ENCODE measurements around the gene FLNB.

The FLNB gene

GRCh38 chr3:58117561-58118181 is 109.4 kb downstream of the FLNB start:
- no peak for TF ChIP-seq CTCF (IDR thresholded peaks at IDR 0.05)
- Histone ChIP-seq H3K4me1 (ENCODE audit: control insufficient read depth in 1 of 2, insufficient read depth in 1 of 2, low read depth in 1 of 2, low read length in 1 of 2) (peaks cover 6 to 10% of the 10 kb centered on the region in 2 experiments), H3K4me3 (ENCODE audit: low read depth in 1 of 2, low read length in 1 of 2) (no peak overlapping the region), H3K27me3 (no peaks in the 10 kb centered on the region), H3K36me3 (no peaks in the 10 kb centered on the region), H3K27ac (no peak overlapping the region), H3K9me3 (no peaks in the 10 kb centered on the region)

- no peak for TF ChIP-seq CTCF (IDR thresholded peaks at IDR 0.05)
- Histone ChIP-seq H3K9me3 (no peaks in the 10 kb centered on the region), H3K27ac (no peak overlapping the region), H3K4me1 (ENCODE audit: control insufficient read depth in 1 of 2, insufficient read depth in 1 of 2, low read depth in 1 of 2, low read length in 1 of 2) (peaks cover 6 to 10% of the 10 kb centered on the region in 2 experiments), H3K27me3 (no peaks in the 10 kb centered on the region), H3K36me3 (no peaks in the 10 kb centered on the region), H3K4me3 (ENCODE audit: low read depth in 1 of 2, low read length in 1 of 2) (no peak overlapping the region)
Measured at GRCh38 chr3:58119186-58119585, 111.0 kb downstream of the FLNB start.

GRCh38 chr3:58120075-58120812 is 112.0 kb downstream of the FLNB start:
- no peaks in the 10 kb centered on the region for H3K27me3 ChIP-seq
- peaks cover 6 to 10% of the 10 kb centered on the region in 2 experiments for H3K4me1 ChIP-seq (ENCODE audit: control insufficient read depth in 1 of 2, insufficient read depth in 1 of 2, low read depth in 1 of 2, low read length in 1 of 2)
- H3K36me3 ChIP-seq, result no peaks in the 10 kb centered on the region
- no peak overlapping the region for H3K27ac ChIP-seq
- H3K9me3 ChIP-seq, result no peaks in the 10 kb centered on the region
- no peak for TF ChIP-seq CTCF (IDR thresholded peaks at IDR 0.05)
- no peak overlapping the region for H3K4me3 ChIP-seq (ENCODE audit: low read depth in 1 of 2, low read length in 1 of 2)

- Histone ChIP-seq H3K4me1 (ENCODE audit: control insufficient read depth in 1 of 2, insufficient read depth in 1 of 2, low read depth in 1 of 2, low read length in 1 of 2) (peaks cover 6 to 10% of the 10 kb centered on the region in 2 experiments), H3K36me3 (no peaks in the 10 kb centered on the region), H3K9me3 (no peaks in the 10 kb centered on the region), H3K4me3 (ENCODE audit: low read depth in 1 of 2, low read length in 1 of 2) (no peak overlapping the region), H3K27me3 (no peaks in the 10 kb centered on the region), H3K27ac (no peak overlapping the region)
- TF ChIP-seq CTCF (IDR thresholded peaks at IDR 0.05), result no peak
Measured at GRCh38 chr3:58121183-58121582, 113.0 kb downstream of the FLNB start.

- no peak for TF ChIP-seq CTCF (IDR thresholded peaks at IDR 0.05)
- Histone ChIP-seq H3K27me3 (no peaks in the 10 kb centered on the region), H3K4me3 (ENCODE audit: low read depth in 1 of 2, low read length in 1 of 2) (no peak overlapping the region), H3K36me3 (no peaks in the 10 kb centered on the region), H3K4me1 (ENCODE audit: control insufficient read depth in 1 of 2, insufficient read depth in 1 of 2, low read depth in 1 of 2, low read length in 1 of 2) (peaks cover 6 to 10% of the 10 kb centered on the region in 2 experiments), H3K9me3 (no peaks in the 10 kb centered on the region), H3K27ac (no peak overlapping the region)
Measured at GRCh38 chr3:58122936-58123700, 114.9 kb downstream of the FLNB start.
